Activated B cell treated with CpG ODN at 0.5 μM for 24 hours (primary cell): ENCODE results near the gene SRP14. TPM values are rescaled to one million over a fixed set of nuclear protein-coding genes. Genes with fewer than 3 reads are reported as not detected.

Experiments
- ATAC-seq: fragments of 200-7000 bp; cut with Tn5 transposase; one replicate; pipeline ENCODE4 v1.10.0; 2021; ENCODE audit warnings: low read depth, mild to moderate bottlenecking, moderate library complexity
- CTCF ChIA-PET: fragments of 350-600 bp; sonication (Branson Sonifier 250); formaldehyde crosslinking; loops from one replicate; lab custom pipeline; 2021; ENCODE audit warnings: antibody characterized with exemption; lab: Charles Lee
- POLR2A ChIA-PET: fragments of 350-600 bp; sonication (Branson Sonifier 250); formaldehyde crosslinking; loops from one replicate; lab custom pipeline; 2021; ENCODE audit warnings: antibody characterized with exemption; lab: Charles Lee
- DNase-seq: peaks from one replicate; pipeline ENCODE4 v3.0.0; 2022
- H3K27ac Mint-ChIP-seq: one replicate; pipeline ENCODE4 v1.8.0; 2020; ENCODE audit warnings: mixed read lengths
- H3K27me3 Mint-ChIP-seq: one replicate; pipeline ENCODE4 v1.8.0; 2021; ENCODE audit warnings: mixed read lengths
- H3K36me3 Mint-ChIP-seq: one replicate; pipeline ENCODE4 v1.8.0; 2021; ENCODE audit warnings: low read depth, mixed read lengths
- H3K4me1 Mint-ChIP-seq: one replicate; pipeline ENCODE4 v1.8.0; 2021; ENCODE audit warnings: mixed read lengths
- H3K4me3 Mint-ChIP-seq: one replicate; pipeline ENCODE4 v1.8.0; 2020; ENCODE audit warnings: mild to moderate bottlenecking, mixed read lengths
- H3K9me3 Mint-ChIP-seq: one replicate; pipeline ENCODE4 v1.8.0; 2020; ENCODE audit warnings: mixed read lengths
- intact Hi-C: fragments of 100-400 bp; cut with micrococcal nuclease; formaldehyde crosslinking; loops from one replicate; pipeline ENCODE4 v1.15.1; 2024
- total RNA-seq: library from RNA; stranded (reverse); gene quantifications from 2 replicates; pipeline ENCODE4 v1.2.3, GENCODE V29; 2022
- TF ChIP-seq, protein P1 (sequence below): fragments of 200-600 bp; IDR thresholded peaks from one replicate; pipeline ENCODE4 v1.8.0; 2022; ENCODE audit warnings: antibody characterized with exemption, mild to moderate bottlenecking

The SRP14 gene
- total RNA-seq, 1 donor from 2014 or later = 183 TPM

DNA sequence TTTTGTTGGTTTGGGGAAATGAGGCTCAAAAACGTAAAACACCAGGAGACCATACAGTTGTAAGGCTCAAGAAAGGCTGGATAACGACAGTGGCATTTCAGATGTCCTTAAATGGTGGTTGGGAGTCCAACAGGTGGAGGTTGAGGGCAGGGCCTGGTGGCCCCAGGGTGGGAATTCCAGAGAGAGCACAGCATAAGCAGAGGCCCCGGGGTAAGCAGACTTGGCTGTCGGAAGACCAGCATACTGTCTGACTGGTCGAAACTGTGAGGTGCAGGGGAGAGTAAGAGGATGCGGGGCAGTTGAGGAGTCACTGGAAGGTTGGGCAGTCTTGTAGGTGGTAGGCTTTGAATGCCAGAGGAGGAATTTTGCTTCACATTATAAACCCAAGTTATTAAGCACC lies 48.3 kb downstream of the SRP14 start:
- intact Hi-C loops = no loop called here
- Mint-ChIP-seq H3K27ac (no peak overlapping the region), H3K27me3 (no peaks in the 10 kb centered on the region), H3K4me3 (no peak overlapping the region), H3K36me3 (peaks cover 58% of the 10 kb centered on the region), H3K4me1 (no peaks in the 10 kb centered on the region), H3K9me3 (no peaks in the 10 kb centered on the region)
- DNase-seq (no peak), ATAC-seq (no peak)
- TF ChIP-seq, protein P1, sequence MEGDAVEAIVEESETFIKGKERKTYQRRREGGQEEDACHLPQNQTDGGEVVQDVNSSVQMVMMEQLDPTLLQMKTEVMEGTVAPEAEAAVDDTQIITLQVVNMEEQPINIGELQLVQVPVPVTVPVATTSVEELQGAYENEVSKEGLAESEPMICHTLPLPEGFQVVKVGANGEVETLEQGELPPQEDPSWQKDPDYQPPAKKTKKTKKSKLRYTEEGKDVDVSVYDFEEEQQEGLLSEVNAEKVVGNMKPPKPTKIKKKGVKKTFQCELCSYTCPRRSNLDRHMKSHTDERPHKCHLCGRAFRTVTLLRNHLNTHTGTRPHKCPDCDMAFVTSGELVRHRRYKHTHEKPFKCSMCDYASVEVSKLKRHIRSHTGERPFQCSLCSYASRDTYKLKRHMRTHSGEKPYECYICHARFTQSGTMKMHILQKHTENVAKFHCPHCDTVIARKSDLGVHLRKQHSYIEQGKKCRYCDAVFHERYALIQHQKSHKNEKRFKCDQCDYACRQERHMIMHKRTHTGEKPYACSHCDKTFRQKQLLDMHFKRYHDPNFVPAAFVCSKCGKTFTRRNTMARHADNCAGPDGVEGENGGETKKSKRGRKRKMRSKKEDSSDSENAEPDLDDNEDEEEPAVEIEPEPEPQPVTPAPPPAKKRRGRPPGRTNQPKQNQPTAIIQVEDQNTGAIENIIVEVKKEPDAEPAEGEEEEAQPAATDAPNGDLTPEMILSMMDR = no peak
- POLR2A ChIA-PET = no interaction called here
- CTCF ChIA-PET = no interaction called here

DNA sequence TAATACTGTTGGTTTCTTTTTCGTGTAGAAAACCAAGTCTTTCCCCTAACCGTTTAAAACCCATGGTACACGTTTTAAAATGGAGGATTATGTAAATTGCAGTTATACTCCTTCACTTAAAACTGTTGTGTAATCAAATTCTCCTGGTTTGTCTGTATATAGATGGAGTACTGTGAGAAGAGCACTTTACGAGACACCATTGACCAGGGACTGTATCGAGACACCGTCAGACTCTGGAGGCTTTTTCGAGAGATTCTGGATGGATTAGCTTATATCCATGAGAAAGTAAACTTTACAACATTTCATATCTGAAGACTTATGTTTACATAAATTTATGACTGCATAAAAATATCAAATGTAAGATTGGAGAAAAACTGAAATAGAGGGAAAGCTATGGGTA lies 51.2 kb downstream of the SRP14 start:
- intact Hi-C loops = no loop called here
- Mint-ChIP-seq H3K4me3 (no peak overlapping the region), H3K9me3 (no peaks in the 10 kb centered on the region), H3K27me3 (no peaks in the 10 kb centered on the region), H3K27ac (no peak overlapping the region), H3K36me3 (peaks cover 63% of the 10 kb centered on the region), H3K4me1 (no peaks in the 10 kb centered on the region)
- DNase-seq (no peak), ATAC-seq (no peak)
- ChIA-PET CTCF (no interaction called here), POLR2A (no interaction called here)
- TF ChIP-seq, protein P1 = no peak

Other genes with a start within 250 kb of the SRP14 start
- 0.12 TPM in 1 of 2 replicates, not detected in the other for gene GPR176, start 118.9 kb downstream of the SRP14 start, total RNA-seq
- 22.8 and 24.5 TPM in 2 replicates for gene EIF2AK4, start 105.1 kb downstream of the SRP14 start, total RNA-seq
- 353 and 376 TPM in 2 replicates for gene BMF, start 69.7 kb upstream of the SRP14 start, total RNA-seq
- 3.9 and 4.2 TPM in 2 replicates for gene BUB1B, start 121.9 kb upstream of the SRP14 start, total RNA-seq
- gene PAK6, start 199.9 kb upstream of the SRP14 start, total RNA-seq = 0.34 and 0.40 TPM in 2 replicates
- gene ANKRD63, start 243.9 kb upstream of the SRP14 start, total RNA-seq = 0.32 TPM in 1 of 2 replicates, not detected in the other